Smooth muscle cell of the brain vasculature (primary cell): Measurements from ENCODE around the gene ZFHX2.
"Not testable (repeated sequence)": the region's sequence is repeated elsewhere in the genome, so short reads cannot be mapped to it uniquely, and the experiment has no call there.

Experiments
- DNase-seq: peaks from one replicate; pipeline ENCODE4 v3.0.0-alpha.2; 2012; ENCODE audit warnings: low read depth, low spot score

ZFHX2 gene

DNA sequence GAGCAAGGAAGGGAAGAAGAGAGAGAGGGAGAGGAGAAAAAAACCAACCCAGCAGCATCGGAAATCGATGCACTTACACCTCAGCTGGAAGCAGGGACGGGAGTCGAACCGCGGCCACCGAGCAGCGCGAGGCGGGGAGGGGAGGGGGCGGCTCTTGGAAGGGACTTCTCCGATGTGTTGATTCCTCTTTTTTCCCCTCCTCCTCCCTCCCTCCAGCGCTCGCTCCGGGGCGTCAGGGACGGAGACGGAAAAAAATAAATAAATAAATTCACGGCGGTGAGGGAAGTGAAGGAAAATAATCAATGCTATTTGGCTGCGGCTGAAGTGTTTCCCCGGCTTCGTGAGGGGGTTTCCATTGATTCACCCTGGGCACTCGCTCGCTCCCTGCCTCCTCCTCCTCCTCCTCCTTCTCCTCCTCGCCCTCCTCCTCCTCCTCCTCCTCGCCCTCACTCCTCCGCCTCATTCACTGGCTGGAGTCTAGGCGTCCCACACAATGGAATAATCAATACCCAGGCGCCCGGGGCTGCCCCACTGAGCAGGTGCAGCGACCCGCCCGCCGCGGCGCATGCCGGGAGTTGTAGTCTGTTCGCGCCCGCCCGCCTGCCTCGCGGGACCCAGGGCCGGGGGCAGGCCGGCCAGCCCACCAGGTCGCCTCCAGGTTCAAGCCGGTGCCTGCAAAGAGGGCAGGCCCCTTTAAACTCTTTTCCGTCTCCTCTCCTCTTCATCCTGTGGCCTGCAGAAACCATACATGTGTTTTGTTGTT, at the start of gene ZFHX2:
ZFHX2 (minus strand) TSS at position 500 of the 763 bp plus-strand sequence. CDS start 16,440 bp downstream, outside the sequence.
- DNase-seq = no peak

DNA sequence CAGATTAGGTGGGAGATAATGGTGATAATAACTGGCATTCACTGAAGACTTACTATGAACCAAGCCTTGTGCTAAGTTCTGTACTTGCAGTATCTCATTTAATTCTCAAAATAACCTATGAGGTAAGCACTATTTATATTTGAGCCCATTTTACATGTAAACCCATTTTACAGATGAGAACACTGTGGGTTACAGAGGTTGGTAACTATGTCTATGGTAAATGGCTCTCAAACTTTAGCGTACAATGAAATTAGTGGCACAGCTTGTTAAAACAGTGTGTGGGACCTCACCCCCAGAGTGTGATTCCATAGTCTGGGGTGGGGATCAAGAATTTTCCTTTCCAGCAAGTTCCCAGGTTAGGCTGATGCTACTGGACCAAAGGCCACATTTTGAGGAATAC, 49.2 kb upstream of the ZFHX2 start:
- no peak for DNase-seq

DNA sequence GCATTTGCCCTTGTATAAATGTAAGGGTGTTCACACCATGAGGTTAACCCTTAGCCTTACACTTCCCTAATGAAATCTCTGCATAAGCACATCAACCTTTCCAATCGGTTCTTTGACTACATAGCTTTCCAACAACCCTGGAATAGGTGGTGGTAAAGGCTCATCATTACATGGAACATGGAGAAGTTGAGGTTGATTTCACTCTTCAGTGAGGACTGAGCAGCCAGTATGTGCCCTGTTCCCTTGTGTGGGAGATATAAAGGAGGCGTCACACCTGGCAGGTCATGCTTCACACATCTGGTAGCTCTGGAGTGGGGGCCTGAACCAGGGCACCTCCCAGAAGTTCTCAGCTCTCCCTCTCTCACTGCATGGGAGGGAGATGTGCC, 48.8 kb upstream of the ZFHX2 start:
- no peak for DNase-seq

DNA sequence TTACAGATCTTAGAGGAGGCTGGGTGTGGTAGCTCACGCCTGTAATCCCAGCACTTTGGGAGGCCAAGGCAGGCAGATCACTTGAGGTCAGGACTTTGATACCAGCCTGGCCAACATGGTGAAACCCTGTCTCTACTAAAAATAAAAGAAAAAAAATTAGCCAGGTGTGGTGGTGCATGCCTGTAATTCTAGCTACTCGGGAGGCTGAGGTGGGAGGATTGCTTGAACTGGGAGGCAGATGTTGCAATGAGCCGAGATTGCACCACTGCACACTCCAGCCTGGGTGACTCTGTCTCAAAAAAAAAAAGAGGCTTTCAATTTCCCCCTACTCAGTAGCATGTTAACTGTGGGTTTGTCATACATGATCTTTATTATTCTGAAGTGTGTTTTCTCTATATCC, 42.6 kb upstream of the ZFHX2 start:
- not testable (repeated sequence) for DNase-seq

DNA sequence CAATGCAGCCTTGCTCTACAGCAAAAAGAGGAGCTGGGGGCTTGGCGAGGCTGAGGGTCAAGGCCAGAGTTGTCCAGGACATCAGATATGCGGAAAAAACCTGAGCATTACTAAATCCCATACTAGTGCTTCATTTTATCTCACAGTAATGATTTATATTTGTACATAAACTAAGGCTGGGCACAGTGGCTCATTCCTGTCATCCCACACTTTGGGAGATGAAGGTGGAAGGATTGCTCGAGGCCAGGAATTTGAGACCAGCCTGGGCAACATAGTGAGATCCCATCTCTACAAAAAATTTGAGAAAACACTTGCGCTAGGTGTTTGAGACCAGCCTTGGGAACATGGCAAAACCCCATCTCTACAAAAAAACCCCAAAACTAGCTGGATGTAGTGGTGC, 38.6 kb upstream of the ZFHX2 start:
- DNase-seq = no peak

DNA sequence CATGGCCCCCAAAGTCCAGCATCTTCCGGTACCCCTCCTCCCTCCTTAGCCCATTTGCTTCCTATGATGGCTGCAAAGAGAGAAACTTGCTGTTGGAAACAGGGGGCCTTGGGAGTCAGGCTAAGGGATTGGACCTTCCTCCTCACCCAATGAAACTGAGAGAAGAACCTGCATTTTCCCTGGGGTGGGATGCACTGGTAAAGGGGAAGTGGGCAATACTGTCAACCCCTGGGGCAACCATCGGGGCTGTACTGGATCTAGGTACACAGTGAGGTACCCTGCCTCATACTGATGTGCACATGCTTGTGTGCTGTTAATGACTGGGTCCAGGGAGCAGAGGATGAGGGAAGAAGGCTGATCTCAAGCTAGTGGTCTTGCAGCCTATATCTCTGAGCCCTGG, 38.0 kb upstream of the ZFHX2 start:
- no peak for DNase-seq

DNA sequence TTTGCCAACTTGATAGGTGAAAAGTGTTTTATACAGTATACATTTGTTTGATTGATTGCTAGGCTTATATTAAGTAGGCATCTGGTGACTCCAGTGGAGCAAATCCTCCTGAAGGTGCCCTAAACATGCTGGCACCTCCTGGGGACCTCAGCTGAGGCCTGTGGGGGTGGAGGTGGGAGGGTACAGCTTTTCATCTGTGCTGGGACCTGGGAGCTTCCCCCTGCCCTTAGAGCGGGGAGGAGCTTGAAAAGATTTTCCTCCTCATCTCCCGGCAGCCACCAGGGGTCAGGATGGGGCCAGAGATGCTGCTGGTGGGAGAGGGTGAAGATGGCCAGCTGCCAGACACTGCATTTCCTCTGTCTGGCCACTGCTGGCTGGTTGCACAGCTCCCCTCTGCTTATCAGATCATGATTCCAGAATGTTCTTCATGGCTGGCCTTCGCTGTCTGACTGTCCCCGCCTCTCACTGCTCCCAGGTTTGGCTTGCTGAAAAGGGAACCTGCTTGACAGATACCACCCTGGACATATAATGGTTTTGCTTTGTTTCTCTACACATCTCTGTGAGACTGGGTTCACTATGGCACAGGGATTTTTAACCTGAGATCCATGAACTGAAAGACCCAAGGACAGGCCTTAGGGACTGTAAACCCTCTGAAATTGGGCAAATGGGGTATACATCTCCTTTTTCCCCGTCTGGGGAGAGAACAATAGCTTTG, 37.5 kb upstream of the ZFHX2 start:
- peak; percentile 77 for DNase-seq

DNA sequence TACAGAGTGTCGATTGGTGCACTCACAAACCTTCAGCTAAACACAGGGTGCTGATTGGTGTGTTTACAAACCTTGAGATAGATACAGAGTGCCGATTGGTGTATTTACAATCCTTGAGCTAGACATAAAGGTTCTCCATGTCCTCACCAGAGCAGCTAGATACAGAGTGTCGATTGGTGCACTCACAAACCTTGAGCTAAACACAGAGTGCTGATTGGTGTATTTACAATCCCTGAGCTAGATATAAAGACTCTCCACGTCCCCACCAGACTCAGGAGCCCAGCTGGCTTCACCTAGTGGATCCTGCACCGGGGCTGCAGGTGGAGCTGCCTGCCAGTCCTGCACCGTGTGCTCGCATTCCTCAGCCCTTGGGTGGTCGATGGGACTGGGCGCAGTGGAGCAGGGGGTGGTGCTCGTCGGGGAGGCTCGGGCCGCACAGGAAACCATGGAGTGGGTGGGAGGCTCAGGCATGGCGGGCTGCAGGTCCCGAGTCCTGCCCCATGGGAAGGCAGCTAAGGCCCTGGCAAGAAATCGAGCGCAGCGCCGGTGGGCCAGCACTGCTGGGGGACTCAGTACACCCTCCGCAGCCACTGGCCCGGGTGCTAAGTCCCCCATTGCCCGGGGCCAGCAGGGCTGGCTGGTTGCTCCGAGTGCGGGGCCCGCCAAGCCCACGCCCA, 33.1 kb upstream of the ZFHX2 start:
- DNase-seq = not testable (repeated sequence)

DNA sequence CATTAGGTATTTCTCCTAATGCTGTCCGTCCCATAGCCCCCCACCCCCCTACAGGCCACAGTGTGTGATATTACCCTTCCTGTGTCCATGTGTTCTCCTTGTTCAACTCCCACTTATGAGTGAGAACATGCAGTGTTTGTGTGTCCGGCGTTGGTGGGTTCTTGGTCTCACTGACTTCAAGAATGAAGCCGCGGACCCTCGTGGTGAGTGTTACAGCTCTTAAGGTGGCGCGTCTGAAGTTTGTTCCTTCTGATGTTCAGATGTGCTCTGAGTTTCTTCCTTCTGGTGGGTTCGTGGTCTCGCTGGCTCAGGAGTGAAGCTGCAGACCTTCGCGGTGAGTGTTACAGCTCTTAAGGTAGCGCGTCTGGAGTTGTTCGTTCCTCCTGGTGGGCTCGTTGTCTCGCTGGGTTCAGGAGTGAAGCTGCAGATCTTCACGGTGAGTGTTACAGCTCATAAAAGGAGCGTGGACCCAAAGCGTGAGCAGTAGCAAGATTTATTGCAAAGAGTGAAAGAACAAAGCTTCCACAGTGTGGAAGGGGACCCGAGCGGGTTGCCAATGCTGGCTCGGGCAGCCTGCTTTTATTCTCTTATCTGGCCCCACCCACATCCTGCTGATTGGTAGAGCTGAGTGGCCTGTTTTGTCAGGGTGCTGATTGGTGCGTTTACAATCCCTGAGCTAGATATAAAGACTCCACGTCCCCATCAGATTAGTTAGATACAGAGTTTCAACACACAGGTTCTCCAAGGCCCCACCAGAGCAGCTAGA, 32.4 kb upstream of the ZFHX2 start:
- not testable (repeated sequence) for DNase-seq

DNA sequence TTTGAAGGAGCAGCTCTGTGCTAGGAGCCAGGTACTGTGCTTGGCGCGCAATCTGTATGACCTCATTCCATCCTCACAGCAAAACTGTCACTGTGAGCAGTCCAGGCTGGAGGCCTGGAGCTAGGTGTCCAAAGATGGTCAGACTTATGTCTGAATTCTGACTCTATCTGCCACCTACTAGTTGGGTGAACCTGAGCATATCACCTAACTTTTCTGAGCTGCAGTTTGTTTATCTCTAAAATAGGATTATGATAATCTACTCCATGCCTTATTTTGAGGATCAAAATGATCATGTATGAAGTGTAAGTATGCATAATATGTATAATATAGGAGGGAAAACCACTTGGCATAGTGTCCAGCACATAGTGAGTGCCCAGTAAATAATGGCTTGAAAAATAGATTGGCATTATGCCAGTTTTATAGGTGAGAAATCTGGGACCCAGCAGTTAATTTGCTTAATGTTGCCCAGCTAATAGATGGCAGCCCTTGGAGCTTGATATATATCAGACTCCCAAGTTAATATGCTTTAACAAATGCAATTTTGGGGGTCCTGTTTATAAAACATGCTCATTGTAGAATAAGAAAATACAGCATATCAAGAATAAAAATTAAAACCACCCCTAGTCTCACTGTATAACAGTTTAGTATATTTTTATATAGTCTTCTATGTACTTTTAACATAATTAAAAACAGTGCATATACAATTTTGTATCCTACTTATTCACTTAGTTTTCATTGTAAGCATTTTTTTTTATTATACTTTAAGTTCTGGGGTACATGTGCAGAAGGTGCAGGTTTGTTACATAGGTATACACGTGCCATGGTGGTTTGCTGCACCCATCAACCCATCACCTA, 31.6 kb upstream of the ZFHX2 start:
- no peak for DNase-seq

DNA sequence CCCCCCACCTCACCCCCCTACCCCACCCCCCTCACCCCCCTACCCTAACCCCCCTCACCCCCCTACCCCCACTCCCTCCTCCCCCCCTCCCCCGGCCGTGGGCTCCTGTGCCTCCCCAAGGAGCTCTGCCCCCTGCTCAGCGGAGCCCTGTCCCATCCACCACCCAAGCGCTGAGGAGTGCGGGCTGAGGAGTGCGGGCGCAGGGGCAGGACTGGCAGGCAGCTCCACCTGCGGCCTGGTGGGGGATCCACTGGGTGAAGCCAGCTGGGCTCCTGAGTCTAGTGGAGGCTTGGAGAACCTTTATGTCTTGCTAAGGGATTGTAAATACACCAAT, 29.4 kb upstream of the ZFHX2 start:
- no peak for DNase-seq

DNA sequence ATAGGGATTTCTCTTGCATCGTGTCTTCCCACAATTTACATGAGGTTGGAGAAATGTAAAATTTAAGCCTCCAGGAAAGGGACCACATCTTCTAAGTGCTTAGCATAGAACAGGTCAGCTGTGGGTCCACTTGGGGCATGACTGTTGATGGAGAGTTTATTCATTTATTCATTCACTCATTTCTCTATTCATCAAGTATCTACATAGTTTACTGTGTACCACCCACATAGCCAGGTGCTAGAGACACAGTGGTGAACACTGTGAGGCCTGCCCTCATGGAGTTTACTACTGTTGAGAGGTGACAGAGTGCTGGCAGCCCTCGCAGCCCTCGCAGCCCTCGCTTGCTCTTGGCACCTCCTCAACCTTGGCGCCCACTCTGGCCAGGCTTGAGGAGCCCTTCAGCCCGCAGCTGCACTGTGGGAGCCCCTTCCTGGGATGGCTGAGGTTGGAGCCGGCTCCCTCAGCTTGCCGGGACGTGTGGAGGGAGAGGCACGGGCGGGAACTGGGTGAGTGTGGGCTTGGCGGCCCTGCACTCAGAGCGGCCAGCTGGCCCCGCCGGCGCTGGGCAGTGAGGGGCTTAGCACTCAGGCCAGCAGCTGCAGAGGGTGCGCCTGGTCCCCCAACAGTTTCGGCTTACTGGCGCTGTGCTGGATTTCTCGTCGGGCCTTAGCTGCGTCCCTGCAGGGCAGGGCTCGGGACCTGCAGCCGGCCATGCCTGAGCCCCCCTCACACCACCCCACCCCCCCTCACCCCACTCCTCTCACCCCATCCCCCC, 28.8 kb upstream of the ZFHX2 start:
- DNase-seq = no peak

DNA sequence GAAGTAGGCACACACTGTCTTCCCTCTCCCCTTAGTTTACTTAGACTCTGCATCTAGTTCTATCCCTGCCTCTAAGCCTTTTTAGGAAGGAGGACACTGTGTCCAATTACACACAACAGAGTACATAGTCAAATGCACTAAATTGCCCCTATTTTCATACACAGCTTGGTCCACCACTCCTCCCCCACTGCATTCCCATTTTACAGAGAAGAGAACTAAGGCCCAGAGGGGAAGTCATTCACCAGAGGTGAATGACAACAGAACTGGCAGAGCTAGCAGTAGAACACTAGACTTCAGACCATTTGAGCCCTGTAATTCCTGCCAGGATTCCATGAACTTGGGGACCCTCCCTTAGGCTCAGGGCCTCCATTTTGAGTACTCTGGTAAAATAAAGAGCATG, 28.2 kb upstream of the ZFHX2 start:
- no peak for DNase-seq

DNA sequence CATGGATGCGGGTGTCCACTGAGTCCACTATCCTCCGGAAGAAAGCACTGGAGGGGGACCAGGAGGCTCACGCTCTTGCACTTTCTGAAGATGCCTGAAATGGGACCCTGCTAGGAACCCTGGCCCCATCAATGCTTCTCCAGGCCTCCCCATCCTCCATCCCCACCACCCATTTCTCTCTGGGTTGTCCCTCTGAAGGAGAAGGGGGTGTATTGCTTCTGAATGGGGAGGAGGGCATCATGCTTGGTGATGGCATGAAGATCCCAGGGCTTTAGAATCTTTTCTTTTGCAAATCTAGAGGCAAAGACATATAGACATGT, 27.7 kb upstream of the ZFHX2 start:
- no peak for DNase-seq

DNA sequence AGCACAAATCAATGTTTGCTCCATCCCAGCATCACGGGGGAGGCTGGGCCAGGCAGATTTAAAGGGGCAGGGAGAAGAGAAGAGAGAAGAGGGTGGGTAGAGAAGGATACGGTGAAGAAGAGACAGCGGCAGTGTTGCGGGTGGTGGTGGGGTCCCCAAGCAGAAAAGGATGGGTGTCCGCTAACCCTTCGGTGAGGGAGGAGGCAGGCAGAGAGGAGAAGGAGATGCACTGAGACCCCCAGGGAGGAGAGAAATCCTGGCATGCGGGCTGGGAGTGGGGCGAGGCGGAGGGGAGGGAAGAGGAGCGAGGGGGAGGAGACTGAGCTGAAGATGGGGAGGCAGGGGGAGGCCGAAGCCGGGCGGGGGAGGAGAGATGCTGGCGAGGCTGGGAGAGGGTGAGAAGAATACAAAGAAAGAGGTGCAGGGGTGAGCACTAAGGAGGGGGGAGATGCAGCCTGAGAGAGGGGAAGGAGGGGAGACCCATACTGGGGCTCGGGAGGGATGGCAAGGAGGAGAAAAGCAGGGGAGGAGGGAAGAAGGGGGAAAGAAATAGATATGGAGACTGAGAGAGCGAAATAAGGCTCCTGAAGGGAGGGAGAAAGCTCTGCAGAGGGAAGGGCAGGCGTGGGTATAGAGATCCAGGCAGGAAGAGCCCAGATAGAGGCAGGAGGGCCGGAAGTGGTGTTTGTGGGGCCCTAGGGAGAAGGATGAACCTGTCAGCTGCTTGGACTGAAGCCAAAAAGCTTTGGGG, 27.2 kb upstream of the ZFHX2 start, which contains the start of gene JPH4:
JPH4 (minus strand) TSS at position 231 of the 751 bp plus-strand sequence. CDS start 1,337 bp downstream, outside the sequence.
- DNase-seq = no peak

DNA sequence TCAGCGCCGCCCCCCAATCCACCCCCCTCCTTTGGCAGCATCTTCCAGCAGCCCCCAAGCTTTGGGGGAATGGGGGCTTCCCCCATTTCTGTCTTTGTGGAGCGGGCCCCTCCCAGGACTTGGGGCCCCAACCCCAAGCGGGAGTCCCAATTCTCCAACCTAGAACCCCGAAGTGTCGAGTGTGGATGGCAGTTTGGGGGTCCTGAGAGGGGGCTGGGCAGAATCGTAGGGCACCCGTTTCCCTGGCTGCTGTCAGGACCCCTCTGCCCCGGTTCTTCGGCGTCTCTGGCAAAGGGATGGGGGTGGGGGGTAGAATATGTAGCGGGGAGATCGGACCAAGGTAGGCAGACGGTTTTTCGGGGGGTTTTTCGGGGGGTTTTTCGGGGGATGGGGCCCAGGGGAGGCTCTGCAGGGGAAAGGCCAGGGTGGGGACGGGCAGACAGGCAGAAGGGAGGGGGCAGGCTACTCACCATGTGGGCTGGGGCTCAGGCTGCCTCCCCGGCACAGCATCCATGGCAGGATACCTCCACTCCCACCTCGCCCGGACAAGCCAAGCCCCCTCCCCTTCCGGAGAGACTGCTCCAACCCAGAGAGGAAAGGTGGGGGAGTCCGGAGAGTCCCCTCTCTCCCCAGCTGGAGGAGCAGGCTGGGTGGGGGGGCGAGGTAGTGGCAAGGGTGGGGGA, 26.3 kb upstream of the ZFHX2 start:
- DNase-seq = no peak

DNA sequence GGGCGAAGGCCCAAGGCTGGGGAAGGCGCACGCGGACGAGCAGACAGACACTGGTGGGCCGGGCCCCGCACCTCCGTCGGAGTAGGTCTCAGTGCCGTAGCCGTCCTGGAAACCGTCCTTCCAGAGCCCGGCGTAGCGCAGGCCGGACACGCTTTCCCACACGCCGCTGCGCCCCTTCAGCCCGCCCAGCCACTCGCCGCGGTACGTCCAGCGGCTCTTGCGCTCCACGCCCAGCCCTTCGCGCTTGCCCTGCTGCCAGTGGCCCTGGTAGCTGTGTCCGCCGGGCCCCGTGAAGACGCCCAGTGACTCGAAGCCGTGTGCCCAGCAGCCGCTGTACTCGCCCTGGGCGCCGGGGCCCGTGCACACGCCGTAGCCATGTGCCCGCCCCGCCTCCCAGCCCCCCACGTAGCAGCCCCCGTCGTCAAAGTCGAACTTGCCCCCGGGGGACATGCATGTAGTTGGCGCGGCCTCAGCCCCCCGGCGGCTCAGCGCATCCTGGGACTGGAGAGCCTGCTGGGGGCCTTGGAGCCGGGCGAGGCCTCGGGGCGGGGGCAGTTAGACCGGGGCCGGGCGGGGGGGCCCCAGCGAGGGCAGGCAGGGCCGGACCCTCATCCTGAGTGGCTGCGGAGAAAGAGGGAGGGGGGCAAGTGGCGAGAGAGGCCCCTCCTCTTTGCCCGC, 25.6 kb upstream of the ZFHX2 start:
- no peak for DNase-seq

DNA sequence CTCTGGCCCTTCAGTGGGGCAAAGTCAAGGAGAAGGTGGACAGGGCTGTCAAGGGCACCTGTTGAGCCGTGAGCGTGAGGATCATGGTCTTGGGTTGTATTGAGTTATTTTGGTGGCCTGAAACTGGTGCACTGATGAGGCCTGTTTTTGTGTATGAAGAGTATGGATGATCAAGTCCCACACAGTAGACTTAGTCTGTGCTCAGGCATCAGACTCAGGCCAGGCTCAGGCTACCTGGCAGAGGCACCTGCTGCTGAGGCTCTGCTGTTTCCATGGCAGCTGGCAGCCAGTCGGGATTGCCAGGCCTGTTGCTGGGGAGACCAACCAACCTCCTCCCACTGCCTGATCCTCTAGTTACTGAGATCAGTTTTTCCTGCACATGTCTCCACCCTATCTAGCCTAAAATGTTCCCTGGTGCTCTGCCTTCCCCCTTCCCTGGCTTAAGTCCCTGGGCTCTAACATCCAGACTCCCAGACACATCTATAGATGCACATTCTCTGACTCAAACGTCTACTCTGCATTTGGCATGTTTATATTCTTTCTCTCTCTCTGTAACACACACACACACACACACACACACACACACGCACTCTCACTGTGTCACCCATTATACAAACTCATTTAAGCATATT, 21.9 kb upstream of the ZFHX2 start:
- DNase-seq = no peak
